Measurements from ENCODE around the gene C1orf105.

- no peak for TF ChIP-seq POU2F2 (IDR thresholded peaks at IDR 0.05; ENCODE audit: low read depth, low read length)
- no peak for TF ChIP-seq POLR2AphosphoS5 (IDR thresholded peaks at IDR 0.05; ENCODE audit: low read depth, low read length)
- TF ChIP-seq POLR2A (IDR thresholded peaks at IDR 0.05; ENCODE audit: low read depth, low read length): no peak
- no peak for TF ChIP-seq TAF1 (IDR thresholded peaks at IDR 0.05; ENCODE audit: low read depth, low read length)
These were observed 42.9 kb upstream of the C1orf105 start for GRCh38 chr1:172377565-172377964.

Measured in GM12891 (cell line).